GM10847 (cell line): ENCODE measurements around the gene CLDN22.

Experiments
- POLR2A ChIP-seq: IDR thresholded peaks from 2 replicates; pipeline ENCODE4 v1.6.1; 2011; ENCODE audit not compliant: insufficient read length; ENCODE audit errors: extremely low read depth

Gene CLDN22

DNA sequence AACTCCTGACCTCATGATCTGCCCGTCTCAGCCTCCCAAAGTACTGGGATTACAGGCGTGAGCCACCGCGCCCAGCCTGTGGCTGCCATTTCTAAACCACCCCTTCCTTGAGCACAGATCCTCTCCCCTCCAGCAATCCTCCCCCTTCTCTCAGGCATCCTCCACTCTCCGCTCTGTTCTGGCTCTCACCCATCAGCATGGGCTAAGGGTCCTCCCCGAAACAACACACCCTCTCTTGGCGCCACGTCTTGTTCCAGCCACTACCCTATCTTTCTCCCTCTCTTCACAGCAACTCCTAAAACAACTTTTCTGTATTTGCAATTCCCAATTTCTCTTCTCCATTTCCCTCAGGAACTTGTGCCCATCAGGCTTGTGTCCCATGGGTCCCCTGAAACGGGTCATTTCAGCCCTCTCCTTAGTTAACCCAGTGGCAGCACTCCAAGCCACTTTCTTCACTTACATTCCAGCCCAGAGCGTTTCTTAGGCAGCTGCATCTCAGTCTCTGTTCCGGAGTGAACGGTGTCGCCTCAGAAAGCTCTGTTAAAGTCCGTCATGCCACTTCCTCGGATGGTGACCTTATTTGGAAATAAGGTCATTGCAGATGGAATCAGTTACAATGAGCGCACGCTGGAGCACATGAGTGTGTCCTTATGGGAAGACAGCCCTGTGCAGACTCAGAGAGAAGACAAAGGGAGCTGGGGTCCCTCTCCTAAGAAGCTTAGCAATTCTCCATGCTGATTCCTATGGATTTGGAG, 30.4 kb upstream of the CLDN22 start:
- TF ChIP-seq POLR2A, result no peak

DNA sequence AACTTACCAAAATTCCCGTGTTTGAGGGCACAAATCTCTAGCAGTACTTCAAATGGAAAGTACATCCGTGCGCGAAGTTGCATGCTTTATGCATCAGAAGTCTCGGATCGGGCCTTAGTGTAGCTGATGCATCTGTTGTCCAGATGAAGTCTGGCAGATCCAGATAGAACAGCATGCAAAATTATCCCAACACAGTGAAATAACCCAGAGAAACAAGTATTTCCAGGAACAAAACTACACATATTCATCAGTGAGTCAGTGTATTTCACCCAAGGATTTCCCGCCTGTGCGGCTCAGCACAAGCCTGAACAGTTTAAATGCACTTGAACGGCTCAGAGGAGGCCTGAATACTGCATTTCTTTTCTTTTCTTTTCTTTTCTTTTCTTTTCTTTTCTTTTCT, 29.6 kb upstream of the CLDN22 start:
- TF ChIP-seq POLR2A, result no peak

DNA sequence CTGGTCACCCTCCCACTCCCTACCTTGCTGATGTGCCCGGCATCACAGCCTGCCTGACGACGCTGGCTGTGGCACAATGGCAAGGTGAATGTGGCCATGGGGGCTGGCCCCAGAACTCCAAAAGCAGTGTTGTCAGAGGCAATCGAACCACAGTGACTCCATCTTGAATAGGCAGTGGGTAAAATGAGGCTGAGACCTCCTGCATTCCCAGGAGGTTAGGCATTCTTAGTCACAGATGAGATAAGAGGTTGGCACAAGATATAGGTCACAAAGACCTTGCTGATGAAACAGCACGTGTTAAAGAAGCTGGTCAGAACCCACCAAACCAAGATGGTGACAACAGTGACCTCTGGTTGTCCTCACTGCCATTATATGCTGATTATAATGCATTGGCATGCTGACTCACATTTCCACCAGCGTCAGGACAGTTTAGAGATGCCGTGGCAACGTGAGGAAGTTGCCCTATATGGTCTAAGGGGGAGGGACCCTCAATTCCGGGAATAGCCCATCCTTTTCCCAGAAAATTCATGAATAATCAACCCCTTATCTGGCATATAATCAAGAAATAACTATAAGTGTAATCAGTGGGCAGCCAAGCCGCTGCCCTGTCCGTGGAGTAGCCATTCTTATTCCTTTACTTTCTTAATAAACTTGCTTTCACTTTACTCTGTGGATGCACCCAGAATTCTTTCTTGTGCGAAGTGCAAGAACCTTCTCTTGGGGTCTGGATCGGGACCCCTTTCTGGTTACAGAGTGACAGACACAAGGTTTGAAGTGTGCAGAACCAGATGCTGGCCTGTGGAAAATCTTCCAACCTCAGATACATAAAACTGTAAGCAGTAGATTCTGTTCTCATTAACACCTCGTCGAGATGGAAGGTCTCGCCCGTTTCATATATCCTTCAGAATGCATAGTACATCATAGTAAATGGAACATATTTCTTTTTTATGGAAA, 28.9 kb upstream of the CLDN22 start:
- no peak for TF ChIP-seq POLR2A

DNA sequence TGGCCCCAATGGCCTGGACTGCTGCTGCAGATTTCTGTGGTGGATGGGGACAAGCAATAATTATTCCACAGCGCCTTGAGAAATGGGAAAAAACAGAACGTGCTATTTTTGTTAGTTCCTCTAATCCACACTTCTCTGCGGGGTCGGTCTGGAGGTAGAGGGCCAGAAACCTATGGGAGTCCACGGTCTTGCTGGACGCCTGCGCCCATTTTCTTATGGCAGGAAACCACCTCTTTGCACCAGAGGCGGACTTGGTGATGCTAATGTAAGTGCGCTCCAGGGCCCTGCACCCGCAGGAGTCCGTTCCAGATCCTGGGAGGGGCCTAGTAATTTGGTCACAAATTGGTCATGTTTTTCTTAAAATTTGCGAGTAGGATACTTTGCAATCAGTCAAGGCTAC, 28.1 kb upstream of the CLDN22 start:
- TF ChIP-seq POLR2A, result no peak

DNA sequence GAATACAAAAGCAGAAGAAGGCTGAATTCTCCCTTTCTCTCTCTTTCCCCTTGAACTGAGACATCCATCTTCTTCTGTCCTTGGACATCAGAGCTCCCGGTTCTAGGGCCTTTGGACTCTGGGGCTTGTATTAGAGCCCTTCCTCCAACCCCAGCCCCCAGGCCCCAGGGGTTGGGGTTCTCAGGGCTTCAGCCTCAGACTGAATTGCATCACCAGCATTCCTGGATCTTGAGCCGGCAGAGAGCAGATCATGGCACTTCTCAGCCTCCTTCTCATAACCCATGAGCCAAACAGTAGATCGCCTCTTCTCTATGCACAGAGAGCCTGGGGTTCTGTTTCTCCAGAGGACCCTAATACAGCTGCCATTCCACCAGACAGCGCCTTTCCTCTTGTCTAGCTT, 27.5 kb upstream of the CLDN22 start:
- no peak for TF ChIP-seq POLR2A

DNA sequence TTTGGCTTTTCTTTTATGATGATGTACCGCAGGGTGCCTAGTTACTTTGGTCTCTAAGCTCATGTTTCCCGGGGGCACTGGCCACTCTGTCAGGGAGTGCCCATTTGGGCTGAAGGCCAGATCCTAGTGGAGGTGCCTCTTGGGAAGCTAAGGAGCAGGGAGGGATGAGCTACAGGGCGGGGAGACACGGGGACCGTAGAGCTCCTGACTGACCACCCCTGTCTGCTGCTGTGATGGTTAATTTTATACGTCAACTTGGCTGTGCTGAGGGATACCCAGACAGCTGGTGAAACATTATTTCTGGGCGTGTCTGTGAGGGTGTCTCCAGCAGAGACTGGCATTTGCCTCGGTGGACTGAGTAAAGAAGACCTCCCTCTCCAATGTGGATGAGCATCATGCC, 27.1 kb upstream of the CLDN22 start:
- TF ChIP-seq POLR2A, result no peak

DNA sequence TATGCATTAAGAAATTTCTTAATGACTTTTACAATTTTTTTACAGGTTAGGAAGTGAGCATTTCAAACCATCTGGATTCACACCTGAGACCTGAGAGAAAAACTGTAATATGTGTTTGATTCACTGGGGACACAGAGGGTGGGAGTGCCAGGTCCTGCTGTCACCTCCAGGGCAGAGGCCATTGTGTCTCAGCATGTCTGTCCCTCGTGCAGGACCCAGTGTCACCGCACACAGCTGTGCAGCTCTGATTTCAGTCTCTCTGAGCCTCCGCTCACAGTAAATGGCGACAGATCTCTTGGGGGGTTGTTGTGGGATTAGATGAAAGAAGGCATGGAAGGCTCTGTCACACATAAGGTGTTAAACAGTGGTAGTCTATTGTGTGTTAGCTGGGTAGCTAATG, 25.2 kb upstream of the CLDN22 start:
- no peak for TF ChIP-seq POLR2A

DNA sequence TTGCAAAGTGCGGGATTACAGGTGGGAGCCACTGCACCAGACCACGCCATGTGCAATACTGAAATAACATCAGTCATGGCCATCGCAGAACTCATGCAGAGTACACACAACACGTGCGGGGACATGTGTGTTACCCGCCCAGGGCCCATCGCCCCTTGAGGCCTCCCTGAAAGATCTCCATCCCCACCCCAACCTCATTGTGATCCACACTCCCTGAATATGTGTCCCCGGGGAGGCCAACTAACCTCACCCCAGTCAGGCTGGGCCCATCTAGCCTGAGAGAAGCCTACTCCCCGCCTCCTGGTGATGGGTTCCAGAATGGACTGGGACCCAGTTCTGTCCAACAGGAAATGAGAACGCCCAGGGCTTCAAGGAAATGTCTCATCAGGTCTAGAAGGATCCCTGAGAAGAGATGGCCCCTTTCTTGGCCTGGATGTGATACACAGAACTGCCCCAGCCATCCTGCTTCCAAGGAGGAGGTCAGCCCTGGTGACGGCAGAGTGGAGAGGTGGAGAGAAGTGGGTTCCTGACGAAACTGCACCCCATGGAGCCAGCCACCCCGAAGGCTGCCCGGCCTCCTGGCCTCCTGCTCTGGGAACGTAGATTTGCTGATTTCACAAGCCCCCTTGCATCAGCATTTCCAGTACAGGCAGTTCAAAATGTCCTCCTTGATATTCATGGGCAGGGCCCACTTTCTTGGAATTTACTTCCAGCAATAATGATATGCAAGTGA, 24.6 kb upstream of the CLDN22 start:
- no peak for TF ChIP-seq POLR2A

DNA sequence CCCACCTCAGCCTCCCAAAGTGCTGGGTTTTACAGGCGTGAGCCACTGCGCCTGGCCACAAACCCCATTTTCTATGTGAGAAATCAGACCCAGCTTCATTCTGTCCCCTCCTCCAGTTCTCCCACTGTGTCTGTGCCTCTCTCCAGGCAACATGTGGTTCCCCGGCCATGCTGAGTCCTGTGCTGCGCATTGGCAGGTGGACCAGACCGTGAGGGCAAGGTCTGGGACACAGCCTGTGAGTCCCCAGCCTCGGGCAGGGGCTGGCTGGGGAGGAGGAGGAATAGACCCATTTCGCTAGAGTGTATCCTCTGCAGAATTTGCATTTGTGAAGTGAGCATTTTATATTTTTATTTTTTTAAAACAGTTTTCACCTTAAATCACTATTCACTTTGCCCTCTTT, 23.7 kb upstream of the CLDN22 start:
- TF ChIP-seq POLR2A, result no peak

DNA sequence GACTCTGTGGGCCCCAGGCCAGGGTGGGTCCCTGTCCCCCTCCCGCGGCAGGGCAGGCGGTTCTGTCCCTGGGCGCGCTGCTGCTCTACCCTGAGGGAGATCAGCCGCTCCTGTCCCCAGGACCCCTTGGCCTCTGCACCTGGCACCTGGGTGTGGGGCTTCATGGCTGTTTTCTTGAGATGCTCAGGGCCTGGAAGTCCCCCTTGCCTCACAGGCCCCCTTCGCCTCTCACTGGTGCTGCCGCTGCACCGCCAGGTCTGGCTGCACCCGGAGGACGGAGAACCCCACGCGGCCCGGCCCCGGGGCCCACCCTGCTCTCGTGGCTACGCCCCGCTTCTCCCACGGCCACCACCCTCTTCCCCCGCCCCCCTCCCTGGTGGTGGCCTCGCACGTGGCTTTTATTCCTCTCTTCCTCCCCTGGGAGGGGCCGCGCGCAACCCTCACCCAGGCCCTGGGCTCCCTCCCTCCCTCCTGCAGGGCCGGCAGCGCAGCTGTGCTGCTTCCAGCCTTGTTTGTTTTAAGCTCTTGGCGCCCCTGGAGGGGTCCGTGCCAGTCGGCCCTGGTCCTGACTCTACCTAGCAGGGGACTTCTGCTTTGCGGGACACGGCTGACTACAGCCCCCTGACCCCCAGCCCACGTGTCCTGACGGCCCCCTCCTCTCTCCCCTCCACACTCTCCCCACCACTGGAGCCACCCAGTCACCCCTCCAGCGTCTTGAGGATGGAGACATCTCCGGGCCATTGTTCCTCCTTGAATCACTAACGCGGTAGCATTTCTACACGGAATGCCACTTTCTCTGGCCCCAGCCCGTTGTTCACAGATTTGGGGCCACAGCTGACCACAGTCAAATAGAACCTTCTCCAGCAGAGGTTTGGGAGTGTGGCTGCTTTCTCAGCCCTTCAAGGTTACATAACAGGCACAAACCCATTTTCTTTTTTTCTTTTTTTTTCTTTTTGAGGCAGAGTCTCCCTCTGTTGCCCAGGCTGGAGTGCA, 22.8 kb upstream of the CLDN22 start:
- no peak for TF ChIP-seq POLR2A

DNA sequence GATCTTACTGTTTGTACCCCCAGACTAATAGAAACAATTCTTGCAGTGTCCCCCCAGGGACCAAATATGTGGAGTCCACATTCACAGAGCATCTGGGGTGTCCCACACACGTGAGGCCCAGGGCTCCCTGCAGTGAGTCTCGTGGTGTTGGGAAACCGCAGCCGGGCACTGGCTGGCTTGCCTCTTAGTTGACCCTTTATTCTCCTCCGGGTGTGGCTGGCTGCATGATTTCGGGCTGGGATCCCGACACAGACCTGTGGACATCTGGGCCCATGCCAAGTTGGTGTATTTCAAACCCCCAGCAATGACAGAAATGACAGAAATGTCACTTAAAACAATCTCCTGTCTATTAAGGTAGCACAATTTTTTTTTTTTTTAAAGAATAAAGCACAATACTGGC, 17.8 kb upstream of the CLDN22 start:
- TF ChIP-seq POLR2A, result no peak

DNA sequence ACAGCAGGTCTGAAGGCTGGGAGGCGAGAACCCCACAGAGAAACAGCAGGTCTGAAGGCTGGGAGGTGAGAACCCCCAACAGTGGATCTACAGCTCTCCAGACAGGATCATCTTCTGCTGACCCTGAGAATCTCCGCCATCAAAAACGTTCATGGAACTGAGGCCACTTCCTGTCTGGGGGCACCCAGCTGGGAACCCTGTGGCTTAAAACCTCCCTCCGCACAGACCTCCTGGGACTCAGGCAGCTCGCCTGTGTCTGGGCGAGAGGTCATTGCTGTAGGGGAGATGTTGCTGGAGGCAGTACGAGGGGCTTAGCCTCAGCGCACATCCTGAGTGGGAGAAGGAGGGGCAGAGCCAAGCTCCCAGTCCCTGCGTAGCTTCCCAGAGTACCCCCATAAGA, 17.3 kb upstream of the CLDN22 start:
- TF ChIP-seq POLR2A, result no peak

DNA sequence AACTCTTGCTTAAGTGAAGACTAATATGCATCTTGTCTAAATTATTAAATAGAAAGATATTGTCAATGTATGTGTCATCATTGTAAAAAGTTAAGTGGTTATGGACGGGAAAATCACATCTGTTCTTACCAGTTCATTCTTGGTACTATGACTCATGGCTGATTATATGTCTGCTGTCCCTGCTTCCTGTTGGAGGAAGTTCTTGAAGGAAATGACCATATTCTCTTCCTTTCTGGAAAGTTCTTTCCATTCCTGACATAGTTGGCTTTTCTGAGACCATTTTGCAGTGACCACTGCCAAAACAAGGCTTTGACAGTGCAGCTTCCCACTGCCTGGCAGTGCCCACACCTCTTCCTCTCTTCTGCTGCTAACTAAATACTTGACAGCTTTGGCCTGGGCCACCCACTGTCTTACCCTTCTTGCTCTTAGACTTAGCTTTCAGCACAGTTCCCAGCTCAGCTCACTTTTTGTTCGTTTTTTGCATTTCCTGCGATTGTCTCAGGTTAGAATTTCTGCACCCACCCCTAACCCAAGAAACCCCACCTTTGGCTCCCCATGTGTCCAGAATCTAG, 15.4 kb upstream of the CLDN22 start:
- TF ChIP-seq POLR2A, result no peak

DNA sequence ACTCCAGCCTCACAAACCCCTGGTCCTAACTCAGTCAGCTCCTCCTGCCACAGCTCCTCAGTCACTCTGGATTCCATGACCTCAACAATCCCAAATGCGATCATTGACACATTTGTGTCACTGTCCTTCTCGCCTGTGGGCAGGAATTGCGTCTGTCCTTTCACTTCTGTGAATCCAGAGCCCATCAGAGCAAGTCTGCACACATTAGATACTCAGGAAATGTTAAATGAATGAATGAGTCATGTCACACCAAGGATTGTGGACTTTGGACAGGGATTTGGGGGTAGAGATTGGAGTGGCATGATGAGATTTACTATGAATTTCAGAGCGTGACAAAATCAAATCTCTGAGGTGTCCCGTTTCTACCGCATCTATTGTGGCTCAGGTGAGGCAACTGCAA, 13.9 kb upstream of the CLDN22 start:
- TF ChIP-seq POLR2A, result no peak

DNA sequence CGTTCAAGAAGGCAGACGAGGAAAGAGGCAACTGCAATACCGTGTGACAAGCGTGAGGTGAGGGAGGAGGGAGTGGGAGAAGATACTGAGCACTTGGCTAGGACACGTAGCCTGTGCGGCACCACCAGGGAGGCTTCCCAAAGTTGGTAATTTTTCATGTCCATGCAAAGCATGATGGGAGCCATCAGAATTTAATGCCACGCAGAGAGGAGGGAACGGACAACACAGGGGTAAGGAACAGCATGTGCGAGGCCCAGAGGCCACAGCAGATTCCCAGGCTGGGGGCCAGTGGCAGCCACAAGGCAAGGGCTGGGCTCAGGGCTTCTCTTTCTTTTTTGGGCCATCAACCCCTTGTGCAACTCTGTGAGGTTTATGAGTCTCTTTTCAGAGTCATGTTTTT, 13.1 kb upstream of the CLDN22 start:
- no peak for TF ChIP-seq POLR2A

DNA sequence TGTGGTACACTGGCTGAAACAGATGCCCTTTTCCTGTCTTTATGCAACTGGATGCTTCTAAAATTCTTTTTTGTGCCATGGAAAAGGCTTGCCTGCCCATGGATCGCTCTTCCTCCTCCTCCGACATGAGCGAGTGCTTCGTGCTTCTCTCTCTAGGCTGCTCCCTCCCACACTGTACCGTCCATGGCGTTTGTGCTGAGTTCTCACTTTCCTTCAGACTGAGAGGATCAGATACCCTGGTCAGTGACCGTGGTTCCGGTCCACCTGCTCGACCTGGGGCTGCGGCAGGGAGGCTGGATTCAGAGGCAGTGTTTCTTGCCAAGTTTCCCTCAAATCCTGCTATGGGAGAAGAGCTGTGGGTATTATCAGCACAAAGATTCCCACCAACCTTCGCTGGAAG, 12.4 kb upstream of the CLDN22 start:
- no peak for TF ChIP-seq POLR2A
